UCSD-AML1 (cell line): ENCODE data around the gene FAF1.

ENCODE experiments used
- DNase-seq: peaks from one replicate; lab custom pipeline; 2025; ENCODE audit not compliant: unreplicated experiment; lab: John Stamatoyannopoulos, UW

FAF1 gene

GRCh38 chr1:50421768-50422674 lies 538.0 kb downstream of the FAF1 start:
- no peak for DNase-seq

- no peak for DNase-seq
Measured at GRCh38 chr1:50421366-50421748, 538.7 kb downstream of the FAF1 start.

DNA sequence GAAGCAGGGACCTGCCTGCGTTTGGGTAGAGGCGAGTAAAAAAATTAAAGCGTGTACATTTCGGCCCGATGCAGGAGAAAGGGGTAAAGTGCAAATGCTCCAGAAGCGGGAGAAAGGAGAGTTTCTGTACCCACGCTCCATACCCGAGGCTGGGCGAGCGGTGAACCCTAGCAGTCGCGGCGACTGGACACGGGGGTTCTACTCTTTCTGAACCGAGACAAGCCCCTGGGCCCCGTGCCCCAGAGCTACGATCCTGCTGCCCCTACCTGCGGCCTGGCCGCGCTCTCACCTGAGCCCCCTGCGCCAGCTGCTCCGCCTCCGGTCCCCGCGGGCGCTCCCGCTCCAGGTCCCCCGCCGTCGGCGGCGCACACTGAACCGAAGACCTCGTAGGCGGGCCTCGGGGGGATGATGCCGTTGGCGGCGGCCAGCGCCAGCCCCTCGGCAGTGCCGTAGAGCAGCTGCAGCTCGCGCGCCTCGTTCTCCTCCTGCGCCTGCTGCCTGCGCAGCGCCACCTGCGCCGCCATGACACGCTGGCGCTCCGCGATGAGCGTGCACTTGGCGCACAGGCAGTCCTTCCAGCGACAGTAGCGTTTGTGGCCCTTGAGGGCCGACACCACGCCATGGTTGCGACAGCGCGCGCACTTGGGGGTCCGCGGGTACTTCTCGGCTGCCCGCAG lies 539.2 kb downstream of the FAF1 start:
- DNase-seq, result no peak

GRCh38 chr1:50419907-50420677 lies 540.0 kb downstream of the FAF1 start:
- no peak for DNase-seq

DNA sequence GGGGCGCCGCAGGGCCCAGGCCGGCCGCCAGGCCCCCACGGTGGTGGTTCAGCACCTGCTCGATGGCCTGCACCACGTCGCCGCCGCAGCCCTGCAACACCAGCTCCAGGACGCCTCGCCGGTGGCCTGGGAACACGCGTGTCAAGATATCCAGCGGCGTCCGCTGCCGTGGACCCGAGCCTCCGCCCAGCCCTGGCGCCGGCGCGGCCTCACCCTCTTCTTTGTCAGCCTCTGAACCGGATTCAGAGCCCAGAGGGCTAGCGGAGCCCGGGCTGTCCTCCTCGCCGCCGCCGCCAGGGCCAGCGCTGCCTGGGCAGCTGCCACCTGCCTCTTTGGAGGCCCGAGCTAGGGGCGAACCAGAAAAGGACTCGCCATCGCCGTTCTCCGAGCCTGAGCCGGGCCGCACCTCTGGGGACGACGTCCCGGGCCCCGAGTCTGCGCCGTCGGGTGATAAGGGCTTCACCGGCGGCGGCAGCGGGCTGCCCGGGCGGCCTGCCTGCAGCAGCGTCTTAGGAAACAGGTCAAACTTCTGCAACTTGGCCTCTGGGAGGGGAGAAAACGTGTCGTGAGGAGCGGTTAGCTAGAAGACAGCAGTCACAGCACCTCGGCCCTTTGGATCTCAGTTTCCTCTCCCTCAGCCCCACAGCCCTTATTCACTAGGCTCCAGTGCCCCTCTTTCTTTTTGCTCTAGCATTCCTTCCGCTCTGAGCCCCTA lies 540.7 kb downstream of the FAF1 start:
- DNase-seq, result no peak

- no peak for DNase-seq
Measured at GRCh38 chr1:50418600-50419109, 541.4 kb downstream of the FAF1 start.

DNA sequence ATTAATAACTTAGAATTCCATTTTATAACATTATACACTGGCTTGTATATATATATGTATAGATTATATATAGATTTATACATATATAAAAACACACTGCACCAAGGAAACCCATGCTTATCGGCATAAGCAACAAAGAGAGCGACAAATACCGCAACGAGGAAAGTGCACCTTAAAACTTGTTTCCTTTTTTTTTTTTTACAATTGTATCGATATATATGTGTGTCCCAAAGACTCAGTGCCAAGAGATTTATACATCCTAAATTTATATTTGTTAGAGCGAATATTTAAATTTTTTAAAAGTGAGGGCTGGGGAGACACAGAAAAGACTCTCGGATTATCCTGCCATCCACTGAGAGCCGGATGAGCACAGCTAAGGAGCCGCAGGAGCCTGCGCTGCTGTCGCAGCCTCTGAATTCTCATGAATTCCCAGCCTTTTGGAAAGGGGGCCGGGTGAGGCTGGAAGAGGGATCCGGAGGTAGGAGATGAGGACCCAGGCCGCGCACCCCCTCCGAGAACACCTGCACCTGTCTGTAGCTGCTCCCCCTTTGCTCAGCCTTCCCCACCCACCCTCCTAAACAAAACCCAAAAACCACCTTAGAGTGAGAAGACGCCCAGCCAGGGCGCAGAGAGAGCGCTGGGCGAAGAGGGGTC lies 542.0 kb downstream of the FAF1 start:
- no peak for DNase-seq

DNA sequence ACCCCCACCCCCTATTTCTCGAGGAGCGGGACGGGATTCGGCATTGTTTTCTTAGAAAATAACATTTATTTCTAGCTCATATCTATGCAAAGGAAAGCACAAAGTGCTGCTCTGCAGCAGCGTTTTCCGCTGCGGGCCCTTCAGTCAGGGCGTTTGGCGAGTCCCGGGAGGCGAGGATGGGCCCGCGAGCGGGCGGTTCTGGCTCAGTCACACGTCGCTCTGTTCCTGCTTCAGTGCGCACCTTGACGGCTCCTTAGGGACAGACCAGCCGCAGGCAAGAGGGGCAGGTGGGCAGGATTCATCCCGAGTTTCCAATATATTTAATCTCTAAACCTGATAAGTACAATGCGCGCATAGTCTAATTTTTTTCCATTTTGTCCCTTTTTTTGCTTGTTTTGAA lies 542.6 kb downstream of the FAF1 start:
- no peak for DNase-seq

GRCh38 chr1:50416553-50417453 lies 543.3 kb downstream of the FAF1 start:
- no peak for DNase-seq

GRCh38 chr1:50416150-50416527 lies 543.9 kb downstream of the FAF1 start:
- no peak for DNase-seq

DNA sequence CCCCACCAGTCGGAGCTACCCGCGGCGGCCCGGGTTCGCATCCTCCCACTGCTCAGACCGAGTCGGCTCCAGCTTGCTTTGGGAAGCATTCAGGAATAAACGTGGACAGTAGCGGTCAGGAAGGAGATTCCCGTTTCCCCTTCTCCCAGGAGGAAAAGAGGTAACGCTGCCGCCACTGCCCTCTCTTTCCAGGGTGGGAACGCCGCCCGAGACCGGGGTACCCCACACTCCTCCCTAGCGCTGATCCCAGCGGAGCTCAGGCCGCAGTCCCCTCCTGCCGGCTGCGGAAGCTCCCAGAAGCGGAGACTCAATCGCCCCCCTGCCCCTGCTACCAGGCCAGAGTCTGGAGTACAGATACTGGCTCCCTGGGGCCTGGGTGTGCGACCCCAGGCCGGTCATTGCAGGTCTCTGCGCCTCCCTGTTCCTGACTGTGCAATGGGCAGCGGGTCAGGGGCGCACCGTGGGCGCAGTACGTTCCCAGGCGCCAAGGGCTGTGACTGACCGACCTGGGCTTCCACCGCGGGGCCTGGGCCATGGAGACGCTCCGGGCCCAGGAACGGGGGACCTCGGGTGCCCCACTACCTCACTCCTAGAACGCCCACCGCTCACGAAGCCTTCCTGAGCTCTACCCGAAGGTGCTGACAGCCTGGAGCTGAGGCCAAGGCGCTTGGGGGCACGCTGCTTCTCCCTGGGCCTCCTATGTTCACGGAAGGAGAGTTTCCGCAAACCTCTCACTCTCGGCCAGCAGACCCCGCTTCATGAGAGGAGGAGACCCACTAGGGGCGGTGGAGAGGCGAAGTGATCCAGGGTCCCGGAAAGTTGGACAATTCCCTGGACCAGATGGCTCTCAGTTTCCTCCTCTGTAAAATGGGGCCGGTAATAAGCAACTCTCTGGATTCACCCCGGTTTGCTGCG lies 544.6 kb downstream of the FAF1 start:
- DNase-seq, result no peak

DNA sequence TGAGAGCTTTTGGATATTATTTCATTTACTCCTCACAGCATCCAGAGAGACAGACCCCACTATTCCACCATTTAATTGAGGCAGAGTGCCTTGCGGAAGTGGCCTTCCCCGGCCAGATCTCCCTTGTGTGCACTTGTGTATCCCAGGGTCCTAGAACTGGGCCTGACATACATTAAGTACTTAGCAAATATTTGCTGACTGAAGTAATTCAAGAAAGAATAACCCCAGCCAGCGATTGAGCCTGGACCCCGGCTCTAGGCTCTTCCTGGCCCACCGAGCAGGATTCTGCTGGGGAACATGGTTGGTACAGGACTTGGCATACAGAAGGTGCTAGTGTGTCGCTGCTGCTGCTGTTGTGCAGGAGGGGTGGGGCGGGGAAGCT lies 545.2 kb downstream of the FAF1 start:
- no peak for DNase-seq

DNA sequence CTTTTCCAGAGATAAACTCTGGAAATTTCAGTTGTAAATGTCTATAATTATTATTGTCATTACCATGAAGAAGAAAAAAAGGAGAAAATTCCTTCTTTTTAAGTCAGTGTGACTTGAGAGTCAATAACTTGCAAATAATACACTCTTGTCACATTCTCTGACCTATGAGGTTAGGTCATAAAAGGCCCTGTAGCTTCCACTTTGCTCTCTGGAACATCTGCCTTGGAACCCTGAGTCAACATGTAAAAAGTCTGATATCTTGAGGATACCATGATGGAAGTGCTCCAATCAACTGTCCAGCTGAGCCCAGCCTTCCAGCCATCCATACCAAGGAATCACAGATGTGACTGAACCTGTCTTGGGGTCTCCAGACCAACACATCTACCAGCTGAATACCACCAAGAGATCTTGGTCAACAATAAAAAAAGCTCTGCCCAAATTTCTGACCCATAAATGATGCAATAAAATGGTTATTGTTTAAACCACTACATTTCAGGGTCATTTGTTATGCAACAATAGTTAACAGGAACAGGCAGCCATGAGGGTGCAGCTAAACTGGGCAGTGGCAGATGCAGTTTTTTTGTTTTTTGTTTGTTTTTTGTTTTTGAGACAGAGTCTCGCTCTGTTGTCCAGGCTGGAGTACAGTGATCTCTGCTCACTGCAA lies 547.1 kb downstream of the FAF1 start:
- no peak for DNase-seq

DNA sequence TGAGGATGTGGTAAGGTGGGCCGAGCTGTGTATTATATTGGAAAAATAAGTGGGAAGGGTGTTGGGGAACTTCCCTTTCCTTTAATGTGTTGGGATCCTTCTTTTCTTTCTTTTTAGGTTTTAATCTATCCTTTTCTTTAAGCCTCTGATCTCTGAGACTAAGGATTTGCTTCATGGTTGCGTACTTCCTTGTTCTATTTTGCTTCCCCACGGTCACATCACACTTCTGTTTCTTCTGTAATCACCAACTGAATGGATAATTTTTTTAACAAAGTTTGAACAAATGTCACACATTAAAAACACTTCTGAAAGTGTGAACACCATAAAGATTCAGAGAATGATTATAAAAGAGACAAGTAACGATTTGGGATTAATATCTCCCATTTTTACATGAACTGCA lies 554.3 kb downstream of the FAF1 start:
- no peak for DNase-seq

GRCh38 chr1:50393522-50394120 lies 566.4 kb downstream of the FAF1 start:
- DNase-seq, result no peak
